Mesendoderm (in vitro differentiated cells): ENCODE measurements around the gene NR5A2.

ENCODE experiments used
- DNase-seq: peaks from one replicate; pipeline ENCODE4 v3.0.0; 2013
- H2AK5ac ChIP-seq: 2 replicates; pipeline ENCODE4 v1.6.1; 2013; ENCODE audit warnings: low read length, inconsistent platforms
- H2BK120ac ChIP-seq: 2 replicates; pipeline ENCODE4 v1.6.1; 2013; ENCODE audit warnings: low read depth, mild to moderate bottlenecking, low read length, moderate library complexity, mixed read lengths
- H2BK15ac ChIP-seq: replicated peaks from 2 replicates; pipeline ENCODE4 v1.6.1; 2013; ENCODE audit warnings: low read depth, mild to moderate bottlenecking, moderate library complexity
- H2BK5ac ChIP-seq: 2 replicates; pipeline ENCODE4 v1.6.1; 2013; ENCODE audit warnings: low read length, inconsistent platforms
- H3K18ac ChIP-seq: 2 replicates; pipeline ENCODE4 v1.6.1; 2013; ENCODE audit warnings: mild to moderate bottlenecking, low read length, mixed read lengths
- H3K23ac ChIP-seq: one replicate; pipeline ENCODE4 v1.6.1; 2013; ENCODE audit warnings: low read length
- H3K27ac ChIP-seq: 2 replicates; pipeline ENCODE4 v1.5.1; 2013; ENCODE audit warnings: low read depth, mild to moderate bottlenecking, inconsistent platforms, low read length, moderate library complexity
- H3K27me3 ChIP-seq: 2 replicates; pipeline ENCODE4 v1.6.1; 2013; ENCODE audit warnings: low read length, control low read depth, mild to moderate bottlenecking, inconsistent platforms; ENCODE audit not compliant: insufficient read depth, poor library complexity
- H3K36me3 ChIP-seq: 2 replicates; pipeline ENCODE4 v1.6.1; 2013; ENCODE audit warnings: low read length, inconsistent platforms; ENCODE audit not compliant: control insufficient read depth, insufficient read depth
- H3K4ac ChIP-seq: one replicate; pipeline ENCODE4 v1.6.1; 2013; ENCODE audit warnings: low read depth, mild to moderate bottlenecking, low read length, moderate library complexity
- H3K4me1 ChIP-seq: 2 replicates; pipeline ENCODE4 v1.6.1; 2013; ENCODE audit warnings: low read depth, low read length, inconsistent platforms; ENCODE audit not compliant: control insufficient read depth
- H3K4me2 ChIP-seq: 2 replicates; pipeline ENCODE4 v1.6.1; 2013; ENCODE audit warnings: low read length
- H3K4me3 ChIP-seq: 2 replicates; pipeline ENCODE4 v1.5.1; 2013; ENCODE audit warnings: mild to moderate bottlenecking, low read length
- H3K56ac ChIP-seq: one replicate; pipeline ENCODE4 v1.6.1; 2013; ENCODE audit warnings: low read length
- H3K79me1 ChIP-seq: 2 replicates; pipeline ENCODE4 v1.6.1; 2013; ENCODE audit warnings: low read length, inconsistent platforms
- H3K79me2 ChIP-seq: 2 replicates; pipeline ENCODE4 v1.6.1; 2013; ENCODE audit warnings: mild to moderate bottlenecking, low read length; ENCODE audit not compliant: control insufficient read depth, insufficient read depth
- H3K9ac ChIP-seq: 2 replicates; pipeline ENCODE4 v1.6.1; 2013; ENCODE audit warnings: low read length, inconsistent platforms
- H4K5ac ChIP-seq: one replicate; pipeline ENCODE4 v1.6.1; 2013; ENCODE audit warnings: low read length
- H4K8ac ChIP-seq: one replicate; pipeline ENCODE4 v1.6.1; 2013; ENCODE audit warnings: low read depth, mild to moderate bottlenecking, control low read depth, low read length, moderate library complexity
- WGBS: extraction: QIAGEN DNeasy Blood & Tissue Kit; methylation state at CpG from one replicate; pipeline ENCODE4 v1.1.7; 2013; ENCODE audit warnings: low lambda C conversion rate, missing lambda C conversion rate; ENCODE audit not compliant: insufficient coverage; ENCODE audit errors: extremely low coverage; 5-methylcytosine and 5-hydroxymethylcytosine counted together

The NR5A2 gene

GRCh38 chr1:200174525-200175295 is 147.2 kb downstream of the NR5A2 start:
- WGBS = no CpG with 5 or more reads among the region's 5 CpGs

GRCh38 chr1:200176181-200176580 is 148.7 kb downstream of the NR5A2 start:
- H3K4me3 ChIP-seq = no peak overlapping the region
- no CpG with 5 or more reads among the region's 7 CpGs for WGBS
- H3K23ac ChIP-seq = no peak overlapping the region
- no peaks in the 10 kb centered on the region for H3K36me3 ChIP-seq
- no peaks in the 10 kb centered on the region for H3K79me1 ChIP-seq
- no peak overlapping the region for H2BK120ac ChIP-seq
- no peaks in the 10 kb centered on the region for H3K27me3 ChIP-seq
- H3K4me1 ChIP-seq = no peaks in the 10 kb centered on the region
- no peak overlapping the region for H3K56ac ChIP-seq
- no peaks in the 10 kb centered on the region for H3K79me2 ChIP-seq
- H2BK15ac ChIP-seq = no peak overlapping the region
- DNase-seq = no peak
- no peak overlapping the region for H2AK5ac ChIP-seq
- no peak overlapping the region for H3K18ac ChIP-seq
- no peak overlapping the region for H3K4me2 ChIP-seq
- H3K9ac ChIP-seq = no peak overlapping the region
- no peak overlapping the region for H3K27ac ChIP-seq
- no peak overlapping the region for H4K8ac ChIP-seq
- H2BK5ac ChIP-seq = no peak overlapping the region
- no peak overlapping the region for H3K4ac ChIP-seq
- H4K5ac ChIP-seq = no peak overlapping the region

More at GRCh38 chr1:200174525-200175295, 147.2 kb downstream of the NR5A2 start:
- H3K79me2 ChIP-seq = no peaks in the 10 kb centered on the region
- H4K5ac ChIP-seq = no peak overlapping the region
- no peak for DNase-seq
- H3K23ac ChIP-seq = no peak overlapping the region
- H3K36me3 ChIP-seq = no peaks in the 10 kb centered on the region
- H2BK5ac ChIP-seq = no peak overlapping the region
- H3K27me3 ChIP-seq = no peaks in the 10 kb centered on the region
- no peaks in the 10 kb centered on the region for H3K79me1 ChIP-seq
- H3K18ac ChIP-seq = no peak overlapping the region
- H2BK15ac ChIP-seq = no peak overlapping the region
- H4K8ac ChIP-seq = no peak overlapping the region
- no peak overlapping the region for H3K56ac ChIP-seq
- H3K9ac ChIP-seq = no peak overlapping the region
- H3K4ac ChIP-seq = no peak overlapping the region
- no peak overlapping the region for H2AK5ac ChIP-seq
- no peak overlapping the region for H2BK120ac ChIP-seq
- H3K4me1 ChIP-seq = no peaks in the 10 kb centered on the region
- H3K4me3 ChIP-seq = no peak overlapping the region
- H3K27ac ChIP-seq = no peak overlapping the region
- H3K4me2 ChIP-seq = no peak overlapping the region

GRCh38 chr1:200176798-200177197 is 149.3 kb downstream of the NR5A2 start:
- no peak overlapping the region for H2BK5ac ChIP-seq
- H3K79me1 ChIP-seq = no peaks in the 10 kb centered on the region
- H3K4me1 ChIP-seq = no peaks in the 10 kb centered on the region
- no peak overlapping the region for H3K27ac ChIP-seq
- H3K56ac ChIP-seq = no peak overlapping the region
- no peak overlapping the region for H3K9ac ChIP-seq
- no peak overlapping the region for H3K4me3 ChIP-seq
- H3K4ac ChIP-seq = no peak overlapping the region
- H3K23ac ChIP-seq = no peak overlapping the region
- H2BK15ac ChIP-seq = no peak overlapping the region
- no peaks in the 10 kb centered on the region for H3K79me2 ChIP-seq
- H3K27me3 ChIP-seq = no peaks in the 10 kb centered on the region
- no peak overlapping the region for H3K4me2 ChIP-seq
- no peaks in the 10 kb centered on the region for H3K36me3 ChIP-seq
- no peak overlapping the region for H4K8ac ChIP-seq
- no peak overlapping the region for H2BK120ac ChIP-seq
- H4K5ac ChIP-seq = no peak overlapping the region
- WGBS = no CpG with 5 or more reads among the region's 8 CpGs
- H3K18ac ChIP-seq = no peak overlapping the region
- no peak overlapping the region for H2AK5ac ChIP-seq
- DNase-seq = peak; percentile 86

- Histone ChIP-seq H2BK5ac (no peak overlapping the region), H3K27ac (no peak overlapping the region), H3K9ac (no peak overlapping the region), H2BK120ac (no peak overlapping the region), H3K23ac (no peak overlapping the region), H4K8ac (no peak overlapping the region), H3K79me2 (no peaks in the 10 kb centered on the region), H3K4ac (no peak overlapping the region), H3K36me3 (no peaks in the 10 kb centered on the region), H2AK5ac (no peak overlapping the region), H3K4me3 (no peak overlapping the region), H2BK15ac (no peak overlapping the region), H4K5ac (no peak overlapping the region), H3K18ac (no peak overlapping the region), H3K4me2 (no peak overlapping the region), H3K56ac (no peak overlapping the region), H3K79me1 (no peaks in the 10 kb centered on the region), H3K27me3 (no peaks in the 10 kb centered on the region), H3K4me1 (no peaks in the 10 kb centered on the region)
- no peak for DNase-seq
- WGBS = no CpG with 5 or more reads among the region's 2 CpGs
Measured at GRCh38 chr1:200178340-200178739, 150.8 kb downstream of the NR5A2 start.

GRCh38 chr1:200179126-200179780 is 151.7 kb downstream of the NR5A2 start:
- Histone ChIP-seq H3K79me2 (no peaks in the 10 kb centered on the region), H4K5ac (no peak overlapping the region), H3K23ac (no peak overlapping the region), H3K36me3 (no peaks in the 10 kb centered on the region), H3K18ac (no peak overlapping the region), H3K4ac (no peak overlapping the region), H3K79me1 (no peaks in the 10 kb centered on the region), H3K27me3 (no peaks in the 10 kb centered on the region), H3K4me2 (no peak overlapping the region), H3K4me3 (no peak overlapping the region), H2BK5ac (no peak overlapping the region), H3K4me1 (no peaks in the 10 kb centered on the region), H2BK120ac (no peak overlapping the region), H2AK5ac (no peak overlapping the region), H3K9ac (no peak overlapping the region), H3K56ac (no peak overlapping the region), H3K27ac (no peak overlapping the region), H2BK15ac (no peak overlapping the region), H4K8ac (no peak overlapping the region)
- no peak for DNase-seq
- WGBS = no CpG with 5 or more reads among the region's 8 CpGs
